HG02623 (cell line): ENCODE data around the gene PRICKLE3.

Source experiments
- ATAC-seq: cut with Tn5 transposase; IDR thresholded peaks from one replicate; pipeline ENCODE4 v1.9.1; 2021; ENCODE audit warnings: moderate library complexity; ENCODE audit not compliant: unreplicated experiment

Gene PRICKLE3

DNA sequence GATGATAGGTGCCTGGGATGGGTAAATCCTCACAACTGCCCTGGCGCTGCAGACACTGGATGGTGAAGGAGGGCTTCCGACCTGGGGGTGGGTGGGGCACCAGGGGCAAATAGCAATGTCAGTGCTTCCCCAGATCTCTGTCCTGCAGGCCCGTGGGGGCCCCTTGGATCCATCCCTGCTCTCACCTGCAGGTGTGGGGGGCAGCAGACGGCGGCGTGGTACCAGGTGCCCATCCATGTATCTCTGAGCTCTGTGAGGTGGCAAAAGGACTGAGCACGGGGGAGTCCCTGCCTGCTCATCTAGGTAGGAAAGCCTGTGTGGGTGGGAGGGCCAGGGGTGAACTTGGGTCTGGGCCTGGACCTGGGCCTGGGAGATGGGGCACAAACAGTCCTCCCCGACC, 20.4 kb upstream of the PRICKLE3 start:
- ATAC-seq: no peak

- no peak for ATAC-seq
Observed at GRCh38 chrX:49205443-49205842, 19.3 kb upstream of the PRICKLE3 start.

- ATAC-seq: no peak
Observed at GRCh38 chrX:49204709-49205108, 18.5 kb upstream of the PRICKLE3 start.

GRCh38 chrX:49204017-49204416, 17.8 kb upstream of the PRICKLE3 start:
- no peak for ATAC-seq

- ATAC-seq: no peak
Observed at GRCh38 chrX:49203536-49203935, 17.4 kb upstream of the PRICKLE3 start.

- ATAC-seq: no peak
Observed at GRCh38 chrX:49202022-49202421, 15.8 kb upstream of the PRICKLE3 start.

DNA sequence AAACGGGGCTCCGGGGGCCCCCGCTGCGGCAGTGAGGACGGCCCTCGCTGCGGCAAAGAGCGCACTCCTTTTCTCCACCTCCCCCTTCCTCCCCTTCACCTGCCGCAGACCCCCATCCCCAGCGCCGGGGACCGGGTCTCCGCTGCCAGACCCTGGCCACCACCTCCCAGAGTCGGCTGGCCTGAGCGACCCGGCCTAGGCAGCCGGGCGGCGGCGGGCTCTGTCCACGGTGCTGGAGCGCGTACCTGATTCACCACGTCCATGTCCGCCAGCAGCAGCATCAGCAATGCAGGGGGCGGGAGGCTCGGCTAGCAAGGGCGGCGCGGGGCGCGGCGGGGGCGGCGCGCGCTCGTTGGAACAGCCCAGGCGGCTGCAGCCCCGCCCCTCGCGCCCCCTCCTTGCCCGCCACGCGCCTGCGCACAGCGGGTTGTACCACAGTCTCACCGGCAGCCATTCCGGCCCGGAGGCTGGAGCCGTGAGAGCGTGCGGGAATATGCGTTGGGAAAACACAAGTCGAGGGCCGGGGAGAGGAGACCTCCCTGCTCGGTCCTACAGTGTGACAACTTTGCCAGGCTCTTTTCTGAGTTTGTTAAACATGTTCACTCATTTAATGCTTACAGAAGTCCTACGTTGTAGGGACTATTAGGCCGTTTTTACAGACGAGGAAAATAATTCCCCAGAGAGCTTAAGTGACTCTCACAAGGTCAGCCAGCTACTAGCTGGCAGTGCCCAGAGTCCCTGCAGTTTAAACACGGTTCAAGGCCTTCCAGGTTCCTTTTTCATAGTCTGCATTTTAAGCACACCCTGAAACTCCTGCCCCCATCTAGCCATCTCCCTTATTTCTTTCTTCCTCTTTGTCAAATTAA, 14.0 kb upstream of the PRICKLE3 start, which contains the start of gene SYP:
Gene SYP (minus strand): TSS at position 288 of the 866 bp plus-strand sequence. CDS start 7 bp downstream, at position 281.
- peak; percentile 96 for ATAC-seq

- ATAC-seq: no peak
Observed at GRCh38 chrX:49199315-49199595, 13.1 kb upstream of the PRICKLE3 start.

- ATAC-seq: no peak
Observed at GRCh38 chrX:49198540-49199314, 12.6 kb upstream of the PRICKLE3 start.

GRCh38 chrX:49197543-49198087, 11.4 kb upstream of the PRICKLE3 start:
- no peak for ATAC-seq

- no peak for ATAC-seq
Observed at GRCh38 chrX:49193542-49193964, 7.4 kb upstream of the PRICKLE3 start.

GRCh38 chrX:49192722-49193328, 6.7 kb upstream of the PRICKLE3 start:
- no peak for ATAC-seq

DNA sequence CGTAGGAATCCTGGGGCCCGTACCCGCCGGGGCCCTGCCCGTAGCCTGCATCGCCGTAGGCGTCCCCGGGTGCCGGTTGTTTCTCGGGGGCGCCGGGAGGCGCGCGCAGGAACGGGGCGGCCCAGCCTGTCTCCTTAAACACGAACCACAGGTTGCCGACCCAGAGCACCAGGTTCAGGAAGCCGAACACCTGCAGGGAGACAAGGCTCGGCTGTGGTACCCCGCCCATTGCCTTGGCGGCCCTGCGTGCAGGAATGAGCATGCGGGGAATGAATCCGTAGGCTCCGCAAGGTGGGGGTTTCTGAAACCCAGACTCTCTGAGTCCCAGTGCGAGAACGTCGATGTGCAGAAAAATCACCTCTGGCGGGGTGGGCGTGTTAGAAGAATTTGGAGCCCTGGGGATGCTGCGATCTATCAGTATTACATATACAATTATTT, 5.4 kb upstream of the PRICKLE3 start:
- ATAC-seq: peak; percentile 3

DNA sequence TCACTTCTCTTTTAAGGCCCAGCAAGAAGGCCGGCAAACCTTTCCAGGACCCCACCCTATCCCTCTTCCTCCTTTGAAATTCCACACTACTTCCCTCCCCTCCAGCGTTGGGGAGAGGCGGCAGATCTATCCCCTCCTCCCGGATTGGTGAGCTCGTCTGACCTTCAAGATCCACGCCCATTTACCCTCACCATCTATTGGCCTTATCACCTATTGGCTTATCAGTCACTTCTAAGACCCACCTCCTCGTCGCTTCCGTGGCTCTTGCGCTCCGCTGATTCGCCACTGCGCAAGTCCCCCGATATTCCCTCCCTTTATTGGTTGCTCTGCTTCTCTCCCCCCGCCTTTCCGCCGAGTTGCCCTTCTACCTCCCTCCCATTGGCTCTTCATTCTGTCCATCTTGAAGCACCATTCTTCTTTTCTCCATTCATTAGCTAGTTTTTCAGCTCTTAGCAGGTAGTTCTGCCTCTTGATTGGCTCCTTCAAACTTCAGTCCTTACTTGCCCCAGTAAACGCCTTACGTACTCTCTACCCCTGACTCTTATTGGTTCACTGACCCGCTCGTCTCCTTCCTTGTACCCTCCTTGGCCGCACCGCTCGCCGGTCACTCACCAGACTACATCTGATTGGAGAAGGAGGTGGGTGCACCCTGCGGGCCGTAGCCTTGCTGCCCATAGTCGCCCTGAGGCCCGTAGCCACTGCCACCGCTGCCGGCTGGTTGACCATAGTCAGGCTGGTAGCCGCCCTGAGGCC, 4.8 kb upstream of the PRICKLE3 start:
- ATAC-seq: peak; percentile 89

GRCh38 chrX:49189606-49190005, 3.4 kb upstream of the PRICKLE3 start:
- no peak for ATAC-seq

DNA sequence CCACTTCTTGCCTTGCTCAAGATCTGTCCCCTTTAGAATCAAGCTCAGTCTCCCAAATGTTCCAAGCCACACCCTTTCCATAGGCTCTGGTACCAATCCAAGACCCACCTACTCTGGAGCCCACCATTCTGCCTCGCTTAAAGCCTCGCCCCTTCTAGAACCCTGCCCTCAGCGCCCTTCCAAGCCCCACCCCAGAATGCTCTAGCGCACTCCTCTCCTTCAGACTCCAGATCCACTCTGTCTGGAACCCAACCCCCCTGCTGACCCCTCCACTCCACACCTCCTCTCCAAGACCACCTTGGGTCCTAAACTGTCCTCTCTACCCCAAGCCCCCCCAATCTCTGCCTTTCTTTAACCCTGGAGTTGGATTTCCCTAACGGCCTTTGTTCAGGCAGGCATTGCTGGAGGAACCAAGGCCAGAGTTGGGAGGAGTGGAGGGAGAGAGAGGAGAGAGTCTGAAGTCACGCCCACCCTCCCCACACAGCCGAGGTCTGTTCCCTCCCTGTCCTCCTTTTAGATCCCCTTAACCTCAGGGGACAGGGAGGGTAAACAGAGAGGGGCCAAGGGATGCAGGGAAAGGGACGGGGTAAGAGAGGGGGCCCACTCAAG, 2.4 kb upstream of the PRICKLE3 start:
- no peak for ATAC-seq

DNA sequence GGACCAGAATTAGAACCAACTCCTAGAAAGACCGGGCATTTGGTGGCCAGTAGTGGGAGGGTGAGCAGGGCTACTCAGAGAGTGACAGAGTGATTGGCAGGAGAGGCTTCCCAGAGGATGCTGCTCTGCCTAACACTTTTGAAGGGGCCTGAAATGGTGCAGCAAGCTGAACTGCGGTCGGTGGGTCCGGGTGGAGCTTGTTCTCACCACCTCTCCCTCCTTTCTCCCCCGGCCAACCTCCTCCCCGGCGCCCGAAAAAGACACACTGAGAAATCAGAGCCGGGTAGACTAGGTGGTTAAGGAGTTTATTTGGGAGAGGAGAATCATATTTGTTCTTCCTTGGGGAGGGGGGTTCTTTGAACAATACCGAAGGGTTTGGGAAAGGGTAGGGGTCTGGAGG, 1.4 kb upstream of the PRICKLE3 start:
- no peak for ATAC-seq

DNA sequence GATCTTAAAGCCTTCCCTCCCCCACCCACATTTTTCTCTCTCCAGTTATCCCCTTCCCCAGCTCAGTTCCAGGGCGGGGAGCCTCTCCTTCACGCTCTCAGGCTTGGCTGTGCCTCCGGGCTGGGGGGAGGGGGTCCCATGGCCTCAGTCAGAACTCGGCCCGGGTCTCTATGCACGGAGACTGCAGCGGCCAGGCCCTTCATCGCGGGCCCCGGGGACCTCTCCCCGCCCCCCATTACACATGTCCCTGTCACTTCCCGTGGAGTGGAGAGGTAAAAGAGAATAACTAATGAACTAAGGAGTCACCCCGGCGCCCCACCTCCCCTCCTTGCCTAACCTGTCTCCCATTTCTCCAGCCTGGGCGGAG, 838 bp upstream of the PRICKLE3 start:
- ATAC-seq: no peak

GRCh38 chrX:49184294-49185281, 1.6 kb downstream of the PRICKLE3 start:
- ATAC-seq: no peak
